HepG2 (cell line): ENCODE data around the gene DGCR8. TPM values are rescaled to one million over a fixed set of nuclear protein-coding genes. Genes with fewer than 3 reads are reported as not detected.

Source experiments
- ATAC-seq: fragments of 200-7000 bp; cut with Tn5 transposase; 3 replicates; pipeline ENCODE4 v1.9.1; 2020; ENCODE audit warnings: mild to moderate bottlenecking, moderate library complexity
- BruUV-seq: library from RNA; stranded (reverse); fragments of 400-500 nt; replicated peaks from 2 replicates; lab custom pipeline; 2021; lab: Mats Ljungman, UMichigan
- CTCF ChIA-PET: fragments of 300-600 bp; formaldehyde crosslinking; extraction: SDS; loops from one replicate; lab custom pipeline; 2021; ENCODE audit warnings: low total read pairs, inconsistent platforms, low intra/inter-chr PET ratio; lab: Yijun Ruan, JAX
- POLR2A ChIA-PET: fragments of 350-600 bp; sonication (Branson Sonifier 250); formaldehyde crosslinking; loops from one replicate; lab custom pipeline; 2020; ENCODE audit warnings: antibody characterized with exemption, inconsistent platforms; lab: Yijun Ruan, JAX
- DNase-seq: peaks from one replicate; pipeline ENCODE4 v3.0.0-alpha.2; 2015; ENCODE audit warnings: low spot score
- FAIRE-seq: peaks from 3 replicates; lab custom pipeline; 2011; peaks lifted over from hg19 to GRCh38; lab: Jason Lieb, UNC
- H2AFZ ChIP-seq: one replicate; pipeline ENCODE4 v1.6.1; 2011; ENCODE audit warnings: low read length, inconsistent platforms
- H3K27ac ChIP-seq: fragments of 300-600 bp; 3 replicates; pipeline ENCODE4 v1.8.0; 2011; ENCODE audit warnings: mixed run types, mild to moderate bottlenecking, mixed read lengths, low read length, inconsistent platforms; ENCODE audit not compliant: insufficient read depth; ENCODE audit errors: extremely low read length
- H3K27me3 ChIP-seq, 2 experiments: fragments of 200-600 bp in 1 of 2; 2 replicates in 1 of 2; 3 replicates in 1 of 2; pipeline versions ENCODE4 v1.6.0 to v1.8.0; 2011; ENCODE audit warnings: low read length in 2 of 2, mild to moderate bottlenecking in 2 of 2, moderate library complexity in 2 of 2, inconsistent platforms in 1 of 2; ENCODE audit not compliant: insufficient read depth in 2 of 2, control insufficient read depth in 1 of 2
- H3K36me3 ChIP-seq, 2 experiments: fragments of 200-600 bp in 1 of 2; replicated peaks in 1 of 2; 2 replicates in 1 of 2; 3 replicates in 1 of 2; pipeline versions ENCODE4 v1.5.1 to v1.8.0; 2011; ENCODE audit warnings: low read length in 2 of 2, inconsistent platforms in 1 of 2; ENCODE audit not compliant: insufficient read depth in 2 of 2, control insufficient read depth in 1 of 2
- H3K4me1 ChIP-seq: 2 replicates; pipeline ENCODE4 v1.5.1; 2012; ENCODE audit warnings: low read length, inconsistent platforms; ENCODE audit not compliant: insufficient read depth
- H3K4me2 ChIP-seq: 2 replicates; pipeline ENCODE4 v1.6.0; 2011; ENCODE audit warnings: low read depth, low read length, inconsistent platforms
- H3K4me3 ChIP-seq, 3 experiments: fragments of 200-600 bp in 1 of 3; sonication (generic), shearing (Covaris generic) in 1 of 3; replicated peaks in 1 of 3; 2 replicates each; pipeline ENCODE4 v1.5.1; 2011 to 2016; ENCODE audit warnings: low read length in 3 of 3, inconsistent platforms in 2 of 3, low read depth in 2 of 3, mild to moderate bottlenecking in 2 of 3, control low read depth in 1 of 3, mixed read lengths in 1 of 3; ENCODE audit not compliant: insufficient read depth in 1 of 3
- H3K79me2 ChIP-seq: one replicate; pipeline ENCODE4 v1.6.1; 2011; ENCODE audit warnings: low read length, inconsistent platforms; ENCODE audit not compliant: insufficient read depth
- H3K9ac ChIP-seq: 2 replicates; pipeline ENCODE4 v1.6.0; 2011; ENCODE audit warnings: mild to moderate bottlenecking, low read depth, low read length, inconsistent platforms; ENCODE audit not compliant: insufficient read depth
- H3K9me3 ChIP-seq: 2 replicates; pipeline ENCODE4 v1.5.1; 2012; ENCODE audit warnings: mild to moderate bottlenecking, low read length
- H4K20me1 ChIP-seq: 2 replicates; pipeline ENCODE4 v1.6.0; 2011; ENCODE audit warnings: inconsistent platforms, mild to moderate bottlenecking, low read length, moderate library complexity; ENCODE audit not compliant: insufficient read depth
- HOXD1 ChIP-seq: sonication (generic); formaldehyde crosslinking; IDR thresholded peaks from 2 replicates; pipeline ENCODE4 v1.5.0; 2020; ENCODE audit warnings: missing genetic modification reagents
- TGIF2 ChIP-seq: IDR thresholded peaks from 2 replicates; pipeline ENCODE4 v1.6.1; 2016; ENCODE audit warnings: control low read depth, missing compliant biosample characterization
- ZBTB4 ChIP-seq: sonication (generic); formaldehyde crosslinking; IDR thresholded peaks from 2 replicates; pipeline ENCODE4 v1.4.0; 2020; ENCODE audit warnings: missing genetic modification reagents, mild to moderate bottlenecking, borderline replicate concordance
- WGBS: methylation state at CpG from one replicate; pipeline ENCODE4 v1.1.6; 2017; ENCODE audit warnings: low lambda C conversion rate; 5-methylcytosine and 5-hydroxymethylcytosine counted together
- in situ Hi-C: cut with HindIII; loops from 2 replicates; pipeline ENCODE4 v1.10.0; 2017; ENCODE audit warnings: low pct_unique_long_range_greater_than_20kb; ENCODE audit not compliant: extremely low pct_ligation_motif_present
- intact Hi-C: fragments of 100-400 bp; cut with micrococcal nuclease; formaldehyde crosslinking; loops from one replicate; pipeline ENCODE4 v1.10.0; 2022; ENCODE audit not compliant: unreplicated experiment
- polyA plus RNA-seq, 8 experiments: library from polyadenylated mRNA; depleted of rRNA in 3 of 8; stranded (reverse) in 7 of 8; unstranded in 1 of 8; fragments of >200 nt; fragmentation: Illumina TruSeq in 4 of 8; extraction: Trizol in 4 of 8; gene quantifications; 2 replicates each; pipeline versions ENCODE4 v1.2.1 to v1.2.3, GENCODE V29; 2011 to 2016; ENCODE audit warnings: low read depth in 4 of 8, missing spikeins in 1 of 8, mixed read lengths in 1 of 8; ENCODE audit not compliant: insufficient read depth in 1 of 8
- total RNA-seq, 5 experiments: library from RNA; depleted of rRNA; stranded (reverse); fragments of >200 nt; fragmentation: Illumina TruSeq; extraction: Trizol; gene quantifications; 2 replicates each; pipeline ENCODE4 v1.2.3, GENCODE V29; 2016; ENCODE audit warnings: low read depth in 1 of 5
- TF ChIP-seq, protein P1 (sequence below), 2 experiments: sonication (generic) in 1 of 2; formaldehyde crosslinking in 1 of 2; IDR thresholded peaks; 2 replicates each; pipeline versions ENCODE4 v1.4.0 to v1.6.1; 2018 to 2020; ENCODE audit warnings: missing genetic modification reagents in 2 of 2, borderline replicate concordance in 1 of 2, low read depth in 1 of 2, mild to moderate bottlenecking in 1 of 2, missing biosample characterization in 1 of 2
- TF ChIP-seq, protein P2 (sequence below): sonication (generic); formaldehyde crosslinking; IDR thresholded peaks from 2 replicates; pipeline ENCODE4 v1.4.0; 2020; ENCODE audit warnings: missing genetic modification reagents
- TF ChIP-seq, protein P3 (sequence below): sonication (generic); formaldehyde crosslinking; IDR thresholded peaks from 2 replicates; pipeline ENCODE4 v1.9.0; 2021; ENCODE audit warnings: missing genetic modification reagents, borderline replicate concordance

The DGCR8 gene
- total and polyA plus RNA-seq, 2 of the 13 experiments (the other 11 are each of a cell fraction or from before 2014, with no cell fraction given): 10.2 to 23.2 TPM

DNA sequence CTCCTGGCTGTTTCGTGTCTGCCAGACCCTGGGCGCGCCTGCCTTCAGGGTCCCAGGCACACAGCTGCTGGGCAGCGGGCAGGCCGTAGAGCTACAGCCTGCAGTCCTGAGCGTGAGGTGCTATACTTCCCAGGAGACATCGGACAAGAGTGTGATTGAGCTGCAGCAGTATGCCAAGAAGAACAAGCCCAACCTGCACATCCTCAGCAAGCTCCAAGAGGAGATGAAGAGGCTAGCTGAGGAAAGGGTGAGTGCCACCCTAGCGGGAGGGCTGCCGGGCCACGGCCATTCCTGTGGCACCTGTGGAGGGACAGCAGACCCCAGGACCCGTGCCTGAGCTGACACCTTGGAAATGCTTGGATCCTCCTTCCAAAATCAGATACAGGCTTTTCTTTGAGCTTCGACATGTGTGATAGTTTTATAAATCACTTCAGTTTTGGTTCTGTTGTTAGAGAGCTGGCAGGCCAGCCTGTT is 28.8 kb downstream of the DGCR8 start:
- in situ Hi-C loops: no loop called here
- H3K27ac ChIP-seq: no peak overlapping the region
- intact Hi-C loops: no loop called here
- TF ChIP-seq, protein P1, sequence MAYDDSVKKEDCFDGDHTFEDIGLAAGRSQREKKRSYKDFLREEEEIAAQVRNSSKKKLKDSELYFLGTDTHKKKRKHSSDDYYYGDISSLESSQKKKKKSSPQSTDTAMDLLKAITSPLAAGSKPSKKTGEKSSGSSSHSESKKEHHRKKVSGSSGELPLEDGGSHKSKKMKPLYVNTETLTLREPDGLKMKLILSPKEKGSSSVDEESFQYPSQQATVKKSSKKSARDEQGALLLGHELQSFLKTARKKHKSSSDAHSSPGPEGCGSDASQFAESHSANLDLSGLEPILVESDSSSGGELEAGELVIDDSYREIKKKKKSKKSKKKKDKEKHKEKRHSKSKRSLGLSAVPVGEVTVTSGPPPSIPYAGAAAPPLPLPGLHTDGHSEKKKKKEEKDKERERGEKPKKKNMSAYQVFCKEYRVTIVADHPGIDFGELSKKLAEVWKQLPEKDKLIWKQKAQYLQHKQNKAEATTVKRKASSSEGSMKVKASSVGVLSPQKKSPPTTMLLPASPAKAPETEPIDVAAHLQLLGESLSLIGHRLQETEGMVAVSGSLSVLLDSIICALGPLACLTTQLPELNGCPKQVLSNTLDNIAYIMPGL (CRISPR knock-in tag; IDR thresholded peaks at IDR 0.05; ENCODE audit: borderline replicate concordance in 1 of 2, low read depth in 1 of 2): no peak
- no peak for TF ChIP-seq TGIF2 (CRISPR knock-in tag)
- TF ChIP-seq, protein P2, sequence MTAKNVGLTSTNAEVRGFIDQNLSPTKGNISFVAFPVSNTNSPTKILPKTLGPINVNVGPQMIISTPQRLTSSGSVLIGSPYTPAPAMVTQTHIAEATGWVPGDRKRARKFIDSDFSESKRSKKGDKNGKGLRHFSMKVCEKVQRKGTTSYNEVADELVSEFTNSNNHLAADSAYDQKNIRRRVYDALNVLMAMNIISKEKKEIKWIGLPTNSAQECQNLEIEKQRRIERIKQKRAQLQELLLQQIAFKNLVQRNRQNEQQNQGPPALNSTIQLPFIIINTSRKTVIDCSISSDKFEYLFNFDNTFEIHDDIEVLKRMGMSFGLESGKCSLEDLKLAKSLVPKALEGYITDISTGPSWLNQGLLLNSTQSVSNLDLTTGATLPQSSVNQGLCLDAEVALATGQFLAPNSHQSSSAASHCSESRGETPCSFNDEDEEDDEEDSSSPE (CRISPR knock-in tag): no peak
- TF ChIP-seq ZBTB4 (CRISPR knock-in tag): no peak
- TF ChIP-seq HOXD1 (CRISPR knock-in tag): no peak
- TF ChIP-seq, protein P3, sequence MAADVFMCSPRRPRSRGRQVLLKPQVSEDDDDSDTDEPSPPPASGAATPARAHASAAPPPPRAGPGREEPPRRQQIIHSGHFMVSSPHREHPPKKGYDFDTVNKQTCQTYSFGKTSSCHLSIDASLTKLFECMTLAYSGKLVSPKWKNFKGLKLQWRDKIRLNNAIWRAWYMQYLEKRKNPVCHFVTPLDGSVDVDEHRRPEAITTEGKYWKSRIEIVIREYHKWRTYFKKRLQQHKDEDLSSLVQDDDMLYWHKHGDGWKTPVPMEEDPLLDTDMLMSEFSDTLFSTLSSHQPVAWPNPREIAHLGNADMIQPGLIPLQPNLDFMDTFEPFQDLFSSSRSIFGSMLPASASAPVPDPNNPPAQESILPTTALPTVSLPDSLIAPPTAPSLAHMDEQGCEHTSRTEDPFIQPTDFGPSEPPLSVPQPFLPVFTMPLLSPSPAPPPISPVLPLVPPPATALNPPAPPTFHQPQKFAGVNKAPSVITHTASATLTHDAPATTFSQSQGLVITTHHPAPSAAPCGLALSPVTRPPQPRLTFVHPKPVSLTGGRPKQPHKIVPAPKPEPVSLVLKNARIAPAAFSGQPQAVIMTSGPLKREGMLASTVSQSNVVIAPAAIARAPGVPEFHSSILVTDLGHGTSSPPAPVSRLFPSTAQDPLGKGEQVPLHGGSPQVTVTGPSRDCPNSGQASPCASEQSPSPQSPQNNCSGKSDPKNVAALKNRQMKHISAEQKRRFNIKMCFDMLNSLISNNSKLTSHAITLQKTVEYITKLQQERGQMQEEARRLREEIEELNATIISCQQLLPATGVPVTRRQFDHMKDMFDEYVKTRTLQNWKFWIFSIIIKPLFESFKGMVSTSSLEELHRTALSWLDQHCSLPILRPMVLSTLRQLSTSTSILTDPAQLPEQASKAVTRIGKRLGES (CRISPR knock-in tag): no peak
- H3K9ac ChIP-seq: no peak overlapping the region
- no peak overlapping the region for H2AFZ ChIP-seq
- WGBS: 93% methylated on average over 5 of the region's 12 CpGs
- no peak for FAIRE-seq
- H3K4me3 ChIP-seq: no peak overlapping the region
- no peak overlapping the region for H3K4me2 ChIP-seq
- ChIA-PET POLR2A (no interaction called here), CTCF (no interaction called here)
- ATAC-seq: no peak
- peaks cover 4% of the 10 kb centered on the region; the same call in 1 of the 2 replicates for H4K20me1 ChIP-seq
- H3K9me3 ChIP-seq: no peaks in the 10 kb centered on the region
- no TSS peak for BruUV-seq
- no peak for DNase-seq
- peaks cover 2% of the 10 kb centered on the region for H3K79me2 ChIP-seq
- no peaks in the 10 kb centered on the region for H3K27me3 ChIP-seq
- peaks cover 47 to 91% of the 10 kb centered on the region in 2 experiments for H3K36me3 ChIP-seq
- H3K4me1 ChIP-seq: peaks cover 10% of the 10 kb centered on the region
